HEK293 (cell line): ENCODE measurements around the gene HADHA.

Experiments
- CTCF ChIA-PET: fragments of 350-600 bp; formaldehyde crosslinking; extraction: SDS; loops from one replicate; lab custom pipeline; 2021; ENCODE audit warnings: antibody characterized with exemption; lab: Yijun Ruan, JAX
- POLR2A ChIA-PET: fragments of 300-600 bp; formaldehyde crosslinking; extraction: SDS; loops from one replicate; lab custom pipeline; 2020; ENCODE audit warnings: antibody characterized with exemption, inconsistent platforms; lab: Yijun Ruan, JAX
- H3K27ac ChIP-seq: fragments of 200-500 bp; sonication (Bioruptor generic); 2 replicates; pipeline ENCODE4 v1.5.1; 2014; ENCODE audit warnings: low read depth, low read length, control low read depth, inconsistent platforms; ENCODE audit errors: extremely low read depth
- H3K36me3 ChIP-seq, 2 experiments: fragments of 200-500 bp in 1 of 2; sonication (Bioruptor generic) in 1 of 2; 1 replicate in 1 of 2; 2 replicates in 1 of 2; pipeline ENCODE4 v1.5.1; 2014 to 2017; ENCODE audit warnings: inconsistent platforms in 2 of 2, low read length in 2 of 2; ENCODE audit not compliant: control insufficient read depth in 2 of 2, insufficient read depth in 1 of 2
- H3K4me1 ChIP-seq: fragments of 200-500 bp; sonication (Bioruptor generic); 2 replicates; pipeline ENCODE4 v1.5.1; 2014; ENCODE audit warnings: mild to moderate bottlenecking, low read length, inconsistent platforms; ENCODE audit not compliant: control insufficient read depth, insufficient read depth
- H3K4me3 ChIP-seq: 2 replicates; pipeline ENCODE4 v1.5.1; 2011; ENCODE audit warnings: low read depth, mild to moderate bottlenecking, control low read depth, low read length, moderate library complexity
- H3K9me3 ChIP-seq: fragments of 200-500 bp; sonication (Bioruptor generic); 2 replicates; pipeline ENCODE4 v1.5.1; 2014; ENCODE audit warnings: low read depth, low read length, inconsistent platforms; ENCODE audit not compliant: control insufficient read depth, insufficient read depth
- KLF1 ChIP-seq: fragments of 450-650 bp; formaldehyde crosslinking; IDR thresholded peaks from 2 replicates; pipeline ENCODE4 v1.5.1; 2016; ENCODE audit warnings: missing biosample characterization, missing genetic modification characterization
- KLF10 ChIP-seq: fragments of 450-650 bp; IDR thresholded peaks from 2 replicates; pipeline ENCODE4 v1.5.1; 2018; ENCODE audit warnings: missing biosample characterization, mild to moderate bottlenecking, missing genetic modification characterization
- KLF8 ChIP-seq: fragments of 450-650 bp; formaldehyde crosslinking; IDR thresholded peaks from 2 replicates; pipeline ENCODE4 v1.5.1; 2016; ENCODE audit warnings: missing biosample characterization, missing genetic modification characterization
- KLF9 ChIP-seq: fragments of 450-650 bp; formaldehyde crosslinking; IDR thresholded peaks from 2 replicates; pipeline ENCODE4 v1.5.1; 2016; ENCODE audit warnings: missing biosample characterization, missing genetic modification characterization, low read depth
- SP3 ChIP-seq: fragments of 450-650 bp; formaldehyde crosslinking; IDR thresholded peaks from 2 replicates; pipeline ENCODE4 v1.5.1; 2016; ENCODE audit warnings: missing biosample characterization, missing genetic modification characterization
- ZBTB8A ChIP-seq: fragments of 450-650 bp; formaldehyde crosslinking; IDR thresholded peaks from 2 replicates; pipeline ENCODE4 v1.5.1; 2016; ENCODE audit warnings: missing biosample characterization, missing genetic modification characterization
- ZNF10 ChIP-seq: fragments of 450-650 bp; formaldehyde crosslinking; IDR thresholded peaks from 2 replicates; pipeline ENCODE4 v1.5.1; 2017; ENCODE audit warnings: missing biosample characterization, missing genetic modification characterization
- ZNF155 ChIP-seq: fragments of 450-650 bp; formaldehyde crosslinking; IDR thresholded peaks from 2 replicates; pipeline ENCODE4 v1.5.1; 2016; ENCODE audit warnings: missing biosample characterization, missing genetic modification characterization
- ZNF202 ChIP-seq: fragments of 450-650 bp; formaldehyde crosslinking; IDR thresholded peaks from 2 replicates; pipeline ENCODE4 v1.5.1; 2016; ENCODE audit warnings: missing biosample characterization, missing genetic modification characterization, borderline replicate concordance
- ZNF335 ChIP-seq: fragments of 450-650 bp; formaldehyde crosslinking; conservative IDR thresholded peaks from 2 replicates; pipeline ENCODE4 v1.5.1; 2016; ENCODE audit warnings: missing biosample characterization, missing genetic modification characterization
- ZNF664 ChIP-seq: fragments of 450-650 bp; formaldehyde crosslinking; IDR thresholded peaks from 2 replicates; pipeline ENCODE4 v1.5.1; 2016; ENCODE audit warnings: missing biosample characterization, missing genetic modification characterization
- ZNF776 ChIP-seq: fragments of 450-650 bp; formaldehyde crosslinking; IDR thresholded peaks from 2 replicates; pipeline ENCODE4 v1.5.0; 2017; ENCODE audit warnings: missing biosample characterization, missing genetic modification characterization, borderline replicate concordance
- TF ChIP-seq, protein P1 (sequence below): fragments of 450-650 bp; formaldehyde crosslinking; IDR thresholded peaks from 2 replicates; pipeline ENCODE4 v1.5.1; 2017; ENCODE audit warnings: missing biosample characterization, missing genetic modification characterization
- TF ChIP-seq, protein P2 (sequence below): fragments of 450-650 bp; formaldehyde crosslinking; IDR thresholded peaks from 2 replicates; pipeline ENCODE4 v1.5.1; 2016; ENCODE audit warnings: missing biosample characterization, missing genetic modification characterization
- TF ChIP-seq, protein P3 (sequence below): fragments of 450-650 bp; IDR thresholded peaks from 2 replicates; pipeline ENCODE4 v1.5.1; 2018; ENCODE audit warnings: missing biosample characterization, missing genetic modification characterization

HADHA gene

GRCh38 chr2:26172871-26173775 lies 71.3 kb downstream of the HADHA start, which contains the start of gene GAREM2 (continued):
- peak; percentile 44 for TF ChIP-seq ZNF335

DNA sequence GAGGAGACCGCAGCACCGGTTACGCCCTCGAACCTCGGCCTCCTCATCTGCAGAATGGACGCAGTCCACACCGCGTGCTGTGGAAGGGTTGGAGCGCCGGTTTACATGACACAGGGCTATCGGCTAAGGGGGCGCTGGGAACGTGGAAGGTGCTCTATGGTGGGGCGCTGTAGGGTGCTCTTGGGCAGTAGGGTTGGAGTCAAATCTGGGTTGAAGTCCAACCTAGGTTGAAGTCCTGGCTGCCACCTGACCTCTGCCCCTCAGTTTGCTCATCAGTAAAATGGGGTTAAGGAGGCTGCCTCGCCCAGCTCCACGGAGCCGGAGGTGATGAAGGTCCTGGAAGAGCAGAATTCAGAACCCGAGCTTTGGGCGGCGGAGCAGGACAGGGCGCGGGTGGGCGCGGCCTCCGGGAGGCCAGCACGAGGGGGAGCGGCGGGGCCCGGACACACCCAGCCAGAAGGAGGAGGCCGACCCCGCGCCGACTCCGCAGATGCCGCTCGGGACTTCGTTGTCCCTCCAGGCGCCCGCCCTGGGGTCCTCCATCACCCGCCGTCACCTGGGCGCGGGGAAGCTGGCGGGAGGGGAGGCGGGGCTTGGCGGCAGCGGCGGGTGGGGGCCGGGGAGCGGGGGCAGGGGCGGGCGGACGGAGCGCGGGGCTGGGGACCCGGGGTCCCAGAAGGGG lies 72.1 kb downstream of the HADHA start:
- TF ChIP-seq KLF8 (tag by site-specific recombination) (peak; percentile 61; the same call in 1 of the 2 replicates), SP3 (tag by site-specific recombination) (0 out of 2 replicates have a peak, but pooled peaks have one; percentile 18), KLF1 (peak; percentile 83), ZNF10 (tag by site-specific recombination) (peak; percentile 17; the same call in 1 of the 2 replicates), KLF10 (tag by site-specific recombination) (peak; percentile 34; the same call in 1 of the 2 replicates), ZNF155 (tag by site-specific recombination) (no peak), KLF9 (tag by site-specific recombination) (0 out of 2 replicates have a peak, but pooled peaks have one; percentile 19)
- TF ChIP-seq, protein P1, sequence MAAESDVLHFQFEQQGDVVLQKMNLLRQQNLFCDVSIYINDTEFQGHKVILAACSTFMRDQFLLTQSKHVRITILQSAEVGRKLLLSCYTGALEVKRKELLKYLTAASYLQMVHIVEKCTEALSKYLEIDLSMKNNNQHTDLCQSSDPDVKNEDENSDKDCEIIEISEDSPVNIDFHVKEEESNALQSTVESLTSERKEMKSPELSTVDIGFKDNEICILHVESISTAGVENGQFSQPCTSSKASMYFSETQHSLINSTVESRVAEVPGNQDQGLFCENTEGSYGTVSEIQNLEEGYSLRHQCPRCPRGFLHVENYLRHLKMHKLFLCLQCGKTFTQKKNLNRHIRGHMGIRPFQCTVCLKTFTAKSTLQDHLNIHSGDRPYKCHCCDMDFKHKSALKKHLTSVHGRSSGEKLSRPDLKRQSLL: 0 out of 2 replicates have a peak, but pooled peaks have one; percentile 16
- TF ChIP-seq, protein P2, sequence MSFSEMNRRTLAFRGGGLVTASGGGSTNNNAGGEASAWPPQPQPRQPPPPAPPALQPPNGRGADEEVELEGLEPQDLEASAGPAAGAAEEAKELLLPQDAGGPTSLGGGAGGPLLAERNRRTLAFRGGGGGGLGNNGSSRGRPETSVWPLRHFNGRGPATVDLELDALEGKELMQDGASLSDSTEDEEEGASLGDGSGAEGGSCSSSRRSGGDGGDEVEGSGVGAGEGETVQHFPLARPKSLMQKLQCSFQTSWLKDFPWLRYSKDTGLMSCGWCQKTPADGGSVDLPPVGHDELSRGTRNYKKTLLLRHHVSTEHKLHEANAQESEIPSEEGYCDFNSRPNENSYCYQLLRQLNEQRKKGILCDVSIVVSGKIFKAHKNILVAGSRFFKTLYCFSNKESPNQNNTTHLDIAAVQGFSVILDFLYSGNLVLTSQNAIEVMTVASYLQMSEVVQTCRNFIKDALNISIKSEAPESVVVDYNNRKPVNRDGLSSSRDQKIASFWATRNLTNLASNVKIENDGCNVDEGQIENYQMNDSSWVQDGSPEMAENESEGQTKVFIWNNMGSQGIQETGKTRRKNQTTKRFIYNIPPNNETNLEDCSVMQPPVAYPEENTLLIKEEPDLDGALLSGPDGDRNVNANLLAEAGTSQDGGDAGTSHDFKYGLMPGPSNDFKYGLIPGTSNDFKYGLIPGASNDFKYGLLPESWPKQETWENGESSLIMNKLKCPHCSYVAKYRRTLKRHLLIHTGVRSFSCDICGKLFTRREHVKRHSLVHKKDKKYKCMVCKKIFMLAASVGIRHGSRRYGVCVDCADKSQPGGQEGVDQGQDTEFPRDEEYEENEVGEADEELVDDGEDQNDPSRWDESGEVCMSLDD (tag by site-specific recombination): 0 out of 2 replicates have a peak, but pooled peaks have one; percentile 23
- TF ChIP-seq, protein P3, sequence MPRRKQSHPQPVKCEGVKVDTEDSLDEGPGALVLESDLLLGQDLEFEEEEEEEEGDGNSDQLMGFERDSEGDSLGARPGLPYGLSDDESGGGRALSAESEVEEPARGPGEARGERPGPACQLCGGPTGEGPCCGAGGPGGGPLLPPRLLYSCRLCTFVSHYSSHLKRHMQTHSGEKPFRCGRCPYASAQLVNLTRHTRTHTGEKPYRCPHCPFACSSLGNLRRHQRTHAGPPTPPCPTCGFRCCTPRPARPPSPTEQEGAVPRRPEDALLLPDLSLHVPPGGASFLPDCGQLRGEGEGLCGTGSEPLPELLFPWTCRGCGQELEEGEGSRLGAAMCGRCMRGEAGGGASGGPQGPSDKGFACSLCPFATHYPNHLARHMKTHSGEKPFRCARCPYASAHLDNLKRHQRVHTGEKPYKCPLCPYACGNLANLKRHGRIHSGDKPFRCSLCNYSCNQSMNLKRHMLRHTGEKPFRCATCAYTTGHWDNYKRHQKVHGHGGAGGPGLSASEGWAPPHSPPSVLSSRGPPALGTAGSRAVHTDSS: no peak
- no peaks in the 10 kb centered on the region for H3K9me3 ChIP-seq
- ChIA-PET POLR2A (no interaction called here), CTCF (interaction anchor here (0.8 kb wide), 1 partner anchor 58 kb away, joined by 3 read pairs; no protein-coding TSS in a partner anchor)
- H3K4me1 ChIP-seq: no peaks in the 10 kb centered on the region; the same call in 1 of the 2 replicates
- peaks cover 0 to 11% of the 10 kb centered on the region in 2 experiments; a peak in 2 of 3 replicates for H3K36me3 ChIP-seq
- H3K4me3 ChIP-seq: peak overlapping the region; percentile 18
- H3K27ac ChIP-seq: no peak overlapping the region

DNA sequence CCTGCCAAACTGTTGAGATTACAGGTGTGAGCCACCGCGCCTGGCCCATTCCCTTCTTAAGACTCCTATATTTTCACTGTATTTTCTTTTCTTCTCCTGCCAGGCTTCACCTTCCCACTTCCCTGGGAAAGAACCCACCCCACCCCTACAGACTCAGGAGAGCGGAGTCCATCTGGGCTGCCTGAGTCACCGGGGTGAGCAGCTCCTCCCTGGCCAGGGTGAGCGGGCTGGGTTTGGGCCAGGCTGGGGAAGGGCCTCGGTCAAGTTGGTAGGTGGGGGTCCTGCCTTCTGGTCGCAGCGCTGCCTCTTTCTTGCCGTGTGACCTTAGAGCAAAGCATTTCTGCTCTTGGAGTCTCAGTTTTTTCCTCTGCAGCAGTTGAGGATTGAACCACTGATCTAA lies 73.6 kb downstream of the HADHA start:
- Histone ChIP-seq H3K9me3 (no peaks in the 10 kb centered on the region), H3K36me3 (no peaks in the 10 kb centered on the region), H3K4me3 (no peak overlapping the region), H3K4me1 (no peaks in the 10 kb centered on the region; the same call in 1 of the 2 replicates), H3K27ac (no peak overlapping the region)
- POLR2A ChIA-PET: no interaction called here
- CTCF ChIA-PET: interaction anchor here (0.6 to 0.9 kb wide), 2 partner anchors 211 to 809 kb away, joined by 3 read pairs; no protein-coding TSS in a partner anchor
- TF ChIP-seq ZNF776 (tag by site-specific recombination) (no peak), ZNF202 (tag by site-specific recombination) (no peak), ZNF664 (tag by site-specific recombination) (no peak), ZBTB8A (no peak)
